ENCODE measurements around the gene ZSWIM6.

ZSWIM6 gene

GRCh38 chr5:61348447-61348846, 16.4 kb downstream of the ZSWIM6 start:
- Histone ChIP-seq H3K4me1 (ENCODE audit: control extremely low read depth in 1 of 4, control insufficient read depth in 4 of 4, insufficient read depth in 4 of 4, low read length in 3 of 4) (peaks cover 0 to 5% (median 2%) of the 10 kb centered on the region in 4 experiments), H3K9me3 (ENCODE audit: control extremely low read depth in 1 of 5, control insufficient read depth in 4 of 5, insufficient read depth in 2 of 5, low read depth in 1 of 5, low read length in 4 of 5) (no peaks in the 10 kb centered on the region), H3K4me3 (ENCODE audit: control insufficient read depth in 1 of 7, extremely low read depth in 1 of 7, insufficient read depth in 4 of 7, low read depth in 2 of 7, low read length in 6 of 7) (no peak overlapping the region), H3K27me3 (replicated peaks in 2 of 5; ENCODE audit: control insufficient read depth in 4 of 5, insufficient read depth in 5 of 5, low read length in 4 of 5) (no peaks in the 10 kb centered on the region), H3K36me3 (ENCODE audit: control insufficient read depth in 4 of 4, insufficient read depth in 4 of 4, low read length in 3 of 4) (no peaks in the 10 kb centered on the region), H3K27ac (ENCODE audit: insufficient read depth in 1 of 2, low read depth in 1 of 2, low read length in 2 of 2, poor library complexity in 1 of 2, severe bottlenecking in 2 of 2) (no peak overlapping the region)
- WGBS (ENCODE audit: insufficient coverage): 0% methylated on average over 1 of the region's 2 CpGs
- ChIA-PET POLR2A (interaction anchor here (0.9 kb wide), 1 partner anchor 13 kb away, joined by 5 read pairs; no protein-coding TSS in a partner anchor), CTCF (interaction anchor here (0.7 kb wide), 1 partner anchor 12 kb away, joined by 4 read pairs; no protein-coding TSS in a partner anchor)
- DNase-seq: no peak

GRCh38 chr5:61349935-61350334, 17.9 kb downstream of the ZSWIM6 start:
- peaks cover 0 to 4% (median 1%) of the 10 kb centered on the region in 4 experiments for H3K4me1 ChIP-seq (ENCODE audit: control extremely low read depth in 1 of 4, control insufficient read depth in 4 of 4, insufficient read depth in 4 of 4, low read length in 3 of 4)
- no peaks in the 10 kb centered on the region for H3K36me3 ChIP-seq (ENCODE audit: control insufficient read depth in 4 of 4, insufficient read depth in 4 of 4, low read length in 3 of 4)
- ChIA-PET POLR2A (no interaction called here), CTCF (no interaction called here)
- no peak for DNase-seq
- H3K27me3 ChIP-seq (replicated peaks in 2 of 5; ENCODE audit: control insufficient read depth in 4 of 5, insufficient read depth in 5 of 5, low read length in 4 of 5): no peaks in the 10 kb centered on the region
- no peak overlapping the region for H3K27ac ChIP-seq (ENCODE audit: insufficient read depth in 1 of 2, low read depth in 1 of 2, low read length in 2 of 2, poor library complexity in 1 of 2, severe bottlenecking in 2 of 2)
- H3K4me3 ChIP-seq (ENCODE audit: control insufficient read depth in 1 of 7, extremely low read depth in 1 of 7, insufficient read depth in 4 of 7, low read depth in 2 of 7, low read length in 6 of 7): no peak overlapping the region
- H3K9me3 ChIP-seq (ENCODE audit: control extremely low read depth in 1 of 5, control insufficient read depth in 4 of 5, insufficient read depth in 2 of 5, low read depth in 1 of 5, low read length in 4 of 5): no peaks in the 10 kb centered on the region

- ChIA-PET CTCF (interaction anchor here (1.1 kb wide), 1 partner anchor 21 kb away, joined by 3 read pairs; no protein-coding TSS in a partner anchor), POLR2A (no interaction called here)
- Histone ChIP-seq H3K36me3 (ENCODE audit: control insufficient read depth in 4 of 4, insufficient read depth in 4 of 4, low read length in 3 of 4) (no peaks in the 10 kb centered on the region), H3K4me3 (ENCODE audit: control insufficient read depth in 1 of 7, extremely low read depth in 1 of 7, insufficient read depth in 4 of 7, low read depth in 2 of 7, low read length in 6 of 7) (no peak overlapping the region), H3K27ac (ENCODE audit: insufficient read depth in 1 of 2, low read depth in 1 of 2, low read length in 2 of 2, poor library complexity in 1 of 2, severe bottlenecking in 2 of 2) (no peak overlapping the region), H3K4me1 (ENCODE audit: control extremely low read depth in 1 of 4, control insufficient read depth in 4 of 4, insufficient read depth in 4 of 4, low read length in 3 of 4) (peaks cover 0 to 4% (median 1%) of the 10 kb centered on the region in 4 experiments), H3K9me3 (ENCODE audit: control extremely low read depth in 1 of 5, control insufficient read depth in 4 of 5, insufficient read depth in 2 of 5, low read depth in 1 of 5, low read length in 4 of 5) (no peaks in the 10 kb centered on the region), H3K27me3 (replicated peaks in 2 of 5; ENCODE audit: control insufficient read depth in 4 of 5, insufficient read depth in 5 of 5, low read length in 4 of 5) (no peaks in the 10 kb centered on the region)
- 100% methylated on average over 3 of the region's 4 CpGs for WGBS (ENCODE audit: insufficient coverage)
- no peak for DNase-seq
Observed at GRCh38 chr5:61350535-61350934, 18.5 kb downstream of the ZSWIM6 start.

GRCh38 chr5:61351733-61352132, 19.7 kb downstream of the ZSWIM6 start:
- no peak overlapping the region for H3K4me3 ChIP-seq (ENCODE audit: control insufficient read depth in 1 of 7, extremely low read depth in 1 of 7, insufficient read depth in 4 of 7, low read depth in 2 of 7, low read length in 6 of 7)
- CTCF ChIA-PET: interaction anchor here (1.1 kb wide), 1 partner anchor 22 kb away, joined by 3 read pairs; no protein-coding TSS in a partner anchor
- H3K27ac ChIP-seq (ENCODE audit: insufficient read depth in 1 of 2, low read depth in 1 of 2, low read length in 2 of 2, poor library complexity in 1 of 2, severe bottlenecking in 2 of 2): no peak overlapping the region
- POLR2A ChIA-PET: no interaction called here
- no peaks in the 10 kb centered on the region for H3K27me3 ChIP-seq (replicated peaks in 2 of 5; ENCODE audit: control insufficient read depth in 4 of 5, insufficient read depth in 5 of 5, low read length in 4 of 5)
- H3K9me3 ChIP-seq (ENCODE audit: control extremely low read depth in 1 of 5, control insufficient read depth in 4 of 5, insufficient read depth in 2 of 5, low read depth in 1 of 5, low read length in 4 of 5): peaks cover 0 to under 1% (median 0%) of the 10 kb centered on the region in 5 experiments
- DNase-seq: no peak
- 100% methylated on average over 1 of the region's 2 CpGs for WGBS (ENCODE audit: insufficient coverage)
- peaks cover 0 to 4% (median 1%) of the 10 kb centered on the region in 4 experiments for H3K4me1 ChIP-seq (ENCODE audit: control extremely low read depth in 1 of 4, control insufficient read depth in 4 of 4, insufficient read depth in 4 of 4, low read length in 3 of 4)
- no peaks in the 10 kb centered on the region for H3K36me3 ChIP-seq (ENCODE audit: control insufficient read depth in 4 of 4, insufficient read depth in 4 of 4, low read length in 3 of 4)

GRCh38 chr5:61352180-61352579, 20.1 kb downstream of the ZSWIM6 start:
- no peak for DNase-seq
- peaks cover 0 to 4% (median 3%) of the 10 kb centered on the region in 5 experiments for H3K9me3 ChIP-seq (ENCODE audit: control extremely low read depth in 1 of 5, control insufficient read depth in 4 of 5, insufficient read depth in 2 of 5, low read depth in 1 of 5, low read length in 4 of 5)
- no peaks in the 10 kb centered on the region for H3K27me3 ChIP-seq (replicated peaks in 2 of 5; ENCODE audit: control insufficient read depth in 4 of 5, insufficient read depth in 5 of 5, low read length in 4 of 5)
- H3K36me3 ChIP-seq (ENCODE audit: control insufficient read depth in 4 of 4, insufficient read depth in 4 of 4, low read length in 3 of 4): no peaks in the 10 kb centered on the region
- no peak overlapping the region for H3K4me3 ChIP-seq (ENCODE audit: control insufficient read depth in 1 of 7, extremely low read depth in 1 of 7, insufficient read depth in 4 of 7, low read depth in 2 of 7, low read length in 6 of 7)
- peaks cover 0 to 4% (median 1%) of the 10 kb centered on the region in 4 experiments for H3K4me1 ChIP-seq (ENCODE audit: control extremely low read depth in 1 of 4, control insufficient read depth in 4 of 4, insufficient read depth in 4 of 4, low read length in 3 of 4)
- ChIA-PET CTCF (no interaction called here), POLR2A (no interaction called here)
- no peak overlapping the region for H3K27ac ChIP-seq (ENCODE audit: insufficient read depth in 1 of 2, low read depth in 1 of 2, low read length in 2 of 2, poor library complexity in 1 of 2, severe bottlenecking in 2 of 2)

GRCh38 chr5:61352612-61353156, 20.6 kb downstream of the ZSWIM6 start:
- no peaks in the 10 kb centered on the region for H3K36me3 ChIP-seq (ENCODE audit: control insufficient read depth in 4 of 4, insufficient read depth in 4 of 4, low read length in 3 of 4)
- H3K4me3 ChIP-seq (ENCODE audit: control insufficient read depth in 1 of 7, extremely low read depth in 1 of 7, insufficient read depth in 4 of 7, low read depth in 2 of 7, low read length in 6 of 7): no peak overlapping the region
- CTCF ChIA-PET: interaction anchor here (0.9 to 1.7 kb wide), 3 partner anchors 10 to 16 kb away, joined by 3 to 7 read pairs (median 4); no protein-coding TSS in a partner anchor
- no peak for DNase-seq
- H3K4me1 ChIP-seq (ENCODE audit: control extremely low read depth in 1 of 4, control insufficient read depth in 4 of 4, insufficient read depth in 4 of 4, low read length in 3 of 4): peaks cover 0 to 4% (median 1%) of the 10 kb centered on the region in 4 experiments
- 100% methylated on average over 1 of the region's 3 CpGs for WGBS (ENCODE audit: insufficient coverage)
- POLR2A ChIA-PET: interaction anchor here (1.5 kb wide), 1 partner anchor 21 kb away, joined by 9 read pairs; the partner anchor contains the start of gene ZSWIM6
- H3K27ac ChIP-seq (ENCODE audit: insufficient read depth in 1 of 2, low read depth in 1 of 2, low read length in 2 of 2, poor library complexity in 1 of 2, severe bottlenecking in 2 of 2): no peak overlapping the region
- peaks cover 0 to 8% (median 4%) of the 10 kb centered on the region in 5 experiments for H3K9me3 ChIP-seq (ENCODE audit: control extremely low read depth in 1 of 5, control insufficient read depth in 4 of 5, insufficient read depth in 2 of 5, low read depth in 1 of 5, low read length in 4 of 5)
- no peaks in the 10 kb centered on the region for H3K27me3 ChIP-seq (replicated peaks in 2 of 5; ENCODE audit: control insufficient read depth in 4 of 5, insufficient read depth in 5 of 5, low read length in 4 of 5)

GRCh38 chr5:61353293-61353692, 21.2 kb downstream of the ZSWIM6 start:
- Histone ChIP-seq H3K27ac (ENCODE audit: insufficient read depth in 1 of 2, low read depth in 1 of 2, low read length in 2 of 2, poor library complexity in 1 of 2, severe bottlenecking in 2 of 2) (no peak overlapping the region), H3K4me3 (ENCODE audit: control insufficient read depth in 1 of 7, extremely low read depth in 1 of 7, insufficient read depth in 4 of 7, low read depth in 2 of 7, low read length in 6 of 7) (no peak overlapping the region), H3K27me3 (replicated peaks in 2 of 5; ENCODE audit: control insufficient read depth in 4 of 5, insufficient read depth in 5 of 5, low read length in 4 of 5) (no peaks in the 10 kb centered on the region), H3K36me3 (ENCODE audit: control insufficient read depth in 4 of 4, insufficient read depth in 4 of 4, low read length in 3 of 4) (no peaks in the 10 kb centered on the region), H3K9me3 (ENCODE audit: control extremely low read depth in 1 of 5, control insufficient read depth in 4 of 5, insufficient read depth in 2 of 5, low read depth in 1 of 5, low read length in 4 of 5) (peaks cover 0 to 10% (median 4%) of the 10 kb centered on the region in 5 experiments), H3K4me1 (ENCODE audit: control extremely low read depth in 1 of 4, control insufficient read depth in 4 of 4, insufficient read depth in 4 of 4, low read length in 3 of 4) (peaks cover 0 to 2% (median under 1%) of the 10 kb centered on the region in 4 experiments)
- ChIA-PET POLR2A (interaction anchor here (1.0 to 1.5 kb wide), 2 partner anchors 18 to 22 kb away, joined by 3 to 9 read pairs; partner anchors contain the start of gene ZSWIM6), CTCF (interaction anchor here (0.9 to 1.7 kb wide), 4 partner anchors 10 to 16 kb away, joined by 3 to 7 read pairs (median 5); no protein-coding TSS in a partner anchor)
- no peak for DNase-seq
- WGBS (ENCODE audit: insufficient coverage): no CpG with 5 or more reads among the region's 1 CpG

Data from common myeloid progenitor, CD34-positive (primary cell).